Activated naive CD4-positive, alpha-beta T cell treated with Interleukin-2 at 50 U/mL for 16 hours (primary cell): ENCODE data around the gene KIAA0586.
"Not testable (repeated sequence)": the region's sequence is repeated elsewhere in the genome, so short reads cannot be mapped to it uniquely, and the experiment has no call there.

Source experiments
- DNase-seq: peaks from one replicate; pipeline ENCODE4 v3.0.0-alpha.2; 2020

The KIAA0586 gene

GRCh38 chr14:58427281-58428117 lies at the start of gene KIAA0586, which contains the start of gene TIMM9:
Gene KIAA0586 (plus strand): TSS chr14:58427719. CDS start chr14:58428265, 546 bp downstream.
Gene TIMM9 (minus strand): TSS chr14:58427531. CDS start chr14:58411945, 15,586 bp downstream.
- DNase-seq: peak; percentile 97

- DNase-seq: no peak
Observed at GRCh38 chr14:58390830-58391229, 36.7 kb upstream of the KIAA0586 start.

GRCh38 chr14:58395562-58395811 lies 32.0 kb upstream of the KIAA0586 start:
- DNase-seq: no peak

- DNase-seq: peak; percentile 74
Observed at GRCh38 chr14:58395812-58396788, 31.4 kb upstream of the KIAA0586 start, which contains the start of gene TOMM20L. Gene TOMM20L (plus strand): TSS chr14:58395930. CDS start chr14:58395958, 28 bp downstream.

GRCh38 chr14:58397156-58397555 lies 30.4 kb upstream of the KIAA0586 start:
- no peak for DNase-seq

- no peak for DNase-seq
Observed at GRCh38 chr14:58398495-58398894, 29.0 kb upstream of the KIAA0586 start.

GRCh38 chr14:58398895-58399294 lies 28.6 kb upstream of the KIAA0586 start:
- DNase-seq: no peak

GRCh38 chr14:58401587-58401986 lies 25.9 kb upstream of the KIAA0586 start:
- no peak for DNase-seq

- no peak for DNase-seq
Observed at GRCh38 chr14:58408681-58409215, 18.8 kb upstream of the KIAA0586 start.

- DNase-seq: no peak
Observed at GRCh38 chr14:58414845-58415244, 12.7 kb upstream of the KIAA0586 start.

- no peak for DNase-seq
Observed at GRCh38 chr14:58415636-58416547, 11.6 kb upstream of the KIAA0586 start.

GRCh38 chr14:58416934-58417333 lies 10.6 kb upstream of the KIAA0586 start:
- not testable (repeated sequence) for DNase-seq

GRCh38 chr14:58426670-58427280 lies 744 bp upstream of the KIAA0586 start:
- peak; percentile 53 for DNase-seq

GRCh38 chr14:58428118-58428683 lies 682 bp downstream of the KIAA0586 start:
- no peak for DNase-seq

GRCh38 chr14:58430156-58430555 lies 2.6 kb downstream of the KIAA0586 start:
- DNase-seq: no peak

GRCh38 chr14:58439476-58439875 lies 12.0 kb downstream of the KIAA0586 start:
- no peak for DNase-seq

- DNase-seq: no peak
Observed at GRCh38 chr14:58444627-58445026, 17.1 kb downstream of the KIAA0586 start.

GRCh38 chr14:58455593-58456265 lies 28.2 kb downstream of the KIAA0586 start:
- no peak for DNase-seq

- no peak for DNase-seq
Observed at GRCh38 chr14:58460772-58461171, 33.3 kb downstream of the KIAA0586 start.

GRCh38 chr14:58463147-58463546 lies 35.6 kb downstream of the KIAA0586 start:
- DNase-seq: no peak

- DNase-seq: no peak
Observed at GRCh38 chr14:58464652-58465051, 37.1 kb downstream of the KIAA0586 start.
